Measurements from ENCODE around the gene INPP4B. TPM values are rescaled to one million over a fixed set of nuclear protein-coding genes. Genes with fewer than 3 reads are reported as not detected.

INPP4B gene
- total RNA-seq, 2 donors from 2014 or later = 10.0 to 14.1 TPM

DNA sequence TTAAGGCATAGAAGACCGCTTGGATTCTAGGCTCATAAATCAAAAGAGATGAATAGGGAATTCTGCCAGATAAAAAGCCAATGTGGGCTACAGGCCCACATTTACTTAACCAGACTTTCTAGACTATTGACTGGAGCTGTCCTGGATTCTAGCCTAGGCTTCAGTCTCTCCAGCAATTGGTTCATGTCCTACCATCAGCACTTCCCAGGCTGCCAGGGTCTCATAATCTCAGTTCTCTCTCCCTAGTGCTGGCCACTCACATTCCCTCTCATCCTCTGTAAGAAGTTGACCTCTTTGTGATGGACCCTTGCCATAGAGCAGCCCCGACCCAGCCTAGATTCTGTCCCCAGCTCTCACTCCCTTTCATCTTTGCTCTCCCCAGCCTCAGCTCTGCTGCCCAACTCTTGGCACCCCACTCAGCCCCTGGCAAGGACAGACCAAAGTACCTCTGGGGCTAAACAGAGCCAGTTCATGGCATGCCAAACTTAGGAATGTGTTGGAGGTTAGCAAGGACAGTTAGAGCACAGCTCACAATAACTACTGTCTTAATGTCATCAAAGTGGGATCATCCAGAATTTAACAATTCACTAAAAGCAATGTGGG, 396.2 kb downstream of the INPP4B start:
- no peak overlapping the region for H3K9ac ChIP-seq (ENCODE audit: low read depth in 2 of 2, low read length in 2 of 2)
- H3K27ac ChIP-seq = no peak overlapping the region
- H3K4me3 ChIP-seq = no peak overlapping the region
- H3K9me3 ChIP-seq = no peaks in the 10 kb centered on the region
- no peak for DNase-seq
- intact Hi-C loops (cut with DNase I) = no loop called here
- no peaks in the 10 kb centered on the region for H3K36me3 ChIP-seq
- H3K4me1 ChIP-seq = no peaks in the 10 kb centered on the region
- TF ChIP-seq, protein P1, sequence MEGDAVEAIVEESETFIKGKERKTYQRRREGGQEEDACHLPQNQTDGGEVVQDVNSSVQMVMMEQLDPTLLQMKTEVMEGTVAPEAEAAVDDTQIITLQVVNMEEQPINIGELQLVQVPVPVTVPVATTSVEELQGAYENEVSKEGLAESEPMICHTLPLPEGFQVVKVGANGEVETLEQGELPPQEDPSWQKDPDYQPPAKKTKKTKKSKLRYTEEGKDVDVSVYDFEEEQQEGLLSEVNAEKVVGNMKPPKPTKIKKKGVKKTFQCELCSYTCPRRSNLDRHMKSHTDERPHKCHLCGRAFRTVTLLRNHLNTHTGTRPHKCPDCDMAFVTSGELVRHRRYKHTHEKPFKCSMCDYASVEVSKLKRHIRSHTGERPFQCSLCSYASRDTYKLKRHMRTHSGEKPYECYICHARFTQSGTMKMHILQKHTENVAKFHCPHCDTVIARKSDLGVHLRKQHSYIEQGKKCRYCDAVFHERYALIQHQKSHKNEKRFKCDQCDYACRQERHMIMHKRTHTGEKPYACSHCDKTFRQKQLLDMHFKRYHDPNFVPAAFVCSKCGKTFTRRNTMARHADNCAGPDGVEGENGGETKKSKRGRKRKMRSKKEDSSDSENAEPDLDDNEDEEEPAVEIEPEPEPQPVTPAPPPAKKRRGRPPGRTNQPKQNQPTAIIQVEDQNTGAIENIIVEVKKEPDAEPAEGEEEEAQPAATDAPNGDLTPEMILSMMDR (IDR thresholded peaks at IDR 0.05) = no peak
- no peaks in the 10 kb centered on the region for H3K27me3 ChIP-seq

DNA sequence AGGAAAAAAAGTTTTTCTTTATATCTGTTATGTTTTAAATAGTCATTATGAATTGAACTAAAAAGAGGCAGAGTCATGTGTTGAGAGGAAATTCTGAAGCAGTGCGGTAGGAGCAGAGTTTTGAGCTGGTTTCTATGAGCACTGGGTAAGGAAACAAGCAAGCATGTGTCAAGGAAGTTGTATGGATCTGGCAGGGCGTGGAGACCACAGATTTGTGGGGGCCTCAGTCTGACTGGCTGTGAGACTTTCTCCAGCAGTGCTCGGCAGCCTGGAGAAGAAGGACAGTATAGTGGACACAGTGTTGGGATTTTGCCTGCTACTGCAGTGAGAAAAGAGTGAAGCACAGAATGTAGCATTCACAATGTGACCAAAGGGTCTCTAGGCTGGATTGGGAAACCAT, 399.1 kb downstream of the INPP4B start:
- Histone ChIP-seq H3K27ac (no peak overlapping the region), H3K9ac (ENCODE audit: low read depth in 2 of 2, low read length in 2 of 2) (no peak overlapping the region), H3K4me1 (no peaks in the 10 kb centered on the region), H3K4me3 (no peak overlapping the region), H3K9me3 (no peaks in the 10 kb centered on the region), H3K27me3 (no peaks in the 10 kb centered on the region), H3K36me3 (no peaks in the 10 kb centered on the region)
- no peak for DNase-seq
- TF ChIP-seq, protein P1 (IDR thresholded peaks at IDR 0.05) = no peak
- intact Hi-C loops (cut with DNase I) = no loop called here

DNA sequence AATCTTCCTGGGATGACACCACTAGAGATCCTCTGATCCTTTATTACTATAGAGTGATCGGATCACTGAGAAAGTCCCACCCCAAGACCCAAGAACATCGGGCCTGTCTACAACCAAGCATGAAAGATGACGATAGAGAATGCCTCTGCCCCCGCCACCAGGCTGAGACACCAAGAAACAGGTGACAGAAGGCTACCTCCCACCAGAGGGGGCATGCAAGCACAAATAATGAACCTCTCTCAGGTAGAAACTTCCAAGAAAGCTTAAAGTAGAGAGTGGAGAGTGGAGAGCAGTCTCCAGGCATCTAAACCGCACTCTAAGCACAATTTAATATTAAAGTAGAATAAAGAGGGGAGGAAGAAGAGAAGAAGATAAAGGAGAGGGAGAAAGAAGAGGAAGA, 402.6 kb downstream of the INPP4B start:
- no peak for DNase-seq
- H3K27ac ChIP-seq = no peak overlapping the region
- H3K9me3 ChIP-seq = no peaks in the 10 kb centered on the region
- no peaks in the 10 kb centered on the region for H3K4me1 ChIP-seq
- TF ChIP-seq, protein P1 (IDR thresholded peaks at IDR 0.05) = no peak
- intact Hi-C loops (cut with DNase I) = no loop called here
- no peak overlapping the region for H3K9ac ChIP-seq (ENCODE audit: low read depth in 2 of 2, low read length in 2 of 2)
- no peaks in the 10 kb centered on the region for H3K36me3 ChIP-seq
- H3K4me3 ChIP-seq = no peak overlapping the region
- H3K27me3 ChIP-seq = no peaks in the 10 kb centered on the region

DNA sequence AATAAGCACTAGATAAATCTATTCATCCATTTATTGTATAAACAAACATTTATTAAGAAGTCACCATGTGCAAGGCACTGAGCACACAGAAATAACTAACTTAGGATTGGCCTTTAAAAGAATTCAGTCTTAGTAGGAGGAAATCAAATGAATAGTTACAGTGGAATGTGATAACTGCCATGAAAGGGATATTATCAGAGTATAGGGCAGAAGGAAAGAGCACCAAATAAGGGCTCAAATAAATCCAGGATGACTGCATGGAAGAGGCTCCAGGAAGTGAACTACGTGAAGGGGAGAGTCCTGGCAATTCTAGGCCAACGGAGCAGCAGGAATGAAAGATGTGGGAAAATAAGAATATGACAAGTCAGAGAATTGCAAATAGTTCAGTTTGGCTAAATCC, 406.0 kb downstream of the INPP4B start:
- no peak for DNase-seq
- H3K27me3 ChIP-seq = no peaks in the 10 kb centered on the region
- H3K4me3 ChIP-seq = no peak overlapping the region
- TF ChIP-seq, protein P1 (IDR thresholded peaks at IDR 0.05) = no peak
- H3K27ac ChIP-seq = no peak overlapping the region
- no peaks in the 10 kb centered on the region for H3K4me1 ChIP-seq
- no peak overlapping the region for H3K9ac ChIP-seq (ENCODE audit: low read depth in 2 of 2, low read length in 2 of 2)
- H3K9me3 ChIP-seq = no peaks in the 10 kb centered on the region
- H3K36me3 ChIP-seq = no peaks in the 10 kb centered on the region
- intact Hi-C loops (cut with DNase I) = no loop called here

DNA sequence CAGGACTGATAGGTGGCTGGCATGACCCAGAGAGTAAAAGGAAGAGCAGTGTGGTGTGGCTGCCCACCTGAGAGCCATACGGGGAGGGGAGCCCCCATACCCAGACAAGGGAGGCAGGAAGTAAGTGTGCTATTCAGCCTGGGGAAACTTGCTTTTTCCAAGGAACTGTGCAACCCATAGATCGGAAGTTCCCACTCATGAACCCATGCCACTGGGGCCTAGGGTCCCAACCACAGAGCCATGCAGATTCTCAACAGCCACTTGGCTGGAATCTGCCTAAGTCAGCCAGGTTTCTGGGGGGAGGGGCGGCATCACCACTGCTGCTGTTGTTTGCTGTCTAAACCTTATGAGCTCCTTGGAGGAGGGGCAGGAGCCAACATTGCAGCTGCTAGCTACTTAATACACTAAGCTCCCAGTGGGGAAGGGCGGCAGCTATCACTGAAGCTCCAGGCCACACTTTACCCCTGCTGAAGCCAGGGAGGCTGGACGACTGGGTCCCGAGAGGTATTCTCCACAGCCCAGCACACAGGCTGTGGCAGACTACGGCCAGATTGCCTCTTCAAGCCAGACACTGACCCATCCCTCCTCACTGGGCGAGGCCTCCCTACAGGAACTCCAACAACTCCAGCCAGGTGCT, 410.4 kb downstream of the INPP4B start:
- no peaks in the 10 kb centered on the region for H3K36me3 ChIP-seq
- no peak overlapping the region for H3K27ac ChIP-seq
- no peak for DNase-seq
- no peaks in the 10 kb centered on the region for H3K4me1 ChIP-seq
- intact Hi-C loops (cut with DNase I) = no loop called here
- no peak overlapping the region for H3K4me3 ChIP-seq
- TF ChIP-seq, protein P1 (IDR thresholded peaks at IDR 0.05) = no peak
- H3K27me3 ChIP-seq = no peaks in the 10 kb centered on the region
- no peaks in the 10 kb centered on the region for H3K9me3 ChIP-seq
- H3K9ac ChIP-seq (ENCODE audit: low read depth in 2 of 2, low read length in 2 of 2) = no peak overlapping the region

Data from colonic mucosa (tissue), 4 donors.